Fibroblast of the aortic adventitia (primary cell): ENCODE results near the gene NEUROD4. TPM values are rescaled to one million over a fixed set of nuclear protein-coding genes. Genes with fewer than 3 reads are reported as not detected.
A peak's percentile ranks its signal among the peaks of the same experiment; 100 is the strongest.

Source experiments
- DNase-seq: peaks from one replicate; pipeline ENCODE4 v3.0.0-alpha.2; 2010; ENCODE audit warnings: low read depth
- H3K4me3 ChIP-seq: 2 replicates; pipeline ENCODE4 v1.5.1; 2011; ENCODE audit warnings: low read depth, mild to moderate bottlenecking, control low read depth, low read length, moderate library complexity
- total RNA-seq: library from RNA; depleted of rRNA; stranded (reverse); fragments of >200 nt; gene quantifications from 2 replicates; pipeline ENCODE4 v1.2.3, GENCODE V29; 2012; ENCODE audit warnings: low replicate concordance
- TF ChIP-seq, protein P1 (sequence below): IDR thresholded peaks from 2 replicates; pipeline ENCODE4 v1.5.1; 2011; ENCODE audit warnings: mild to moderate bottlenecking, low read length, control low read depth, inconsistent platforms; ENCODE audit not compliant: insufficient read depth

NEUROD4 gene
- total RNA-seq, result not detected in 2 replicates

GRCh38 chr12:55019784-55020183, at the start of gene NEUROD4:
TSS of gene NEUROD4 (plus strand) at chr12:55019974. CDS start at chr12:55026440, 6,466 bp downstream.
- TF ChIP-seq, protein P1, sequence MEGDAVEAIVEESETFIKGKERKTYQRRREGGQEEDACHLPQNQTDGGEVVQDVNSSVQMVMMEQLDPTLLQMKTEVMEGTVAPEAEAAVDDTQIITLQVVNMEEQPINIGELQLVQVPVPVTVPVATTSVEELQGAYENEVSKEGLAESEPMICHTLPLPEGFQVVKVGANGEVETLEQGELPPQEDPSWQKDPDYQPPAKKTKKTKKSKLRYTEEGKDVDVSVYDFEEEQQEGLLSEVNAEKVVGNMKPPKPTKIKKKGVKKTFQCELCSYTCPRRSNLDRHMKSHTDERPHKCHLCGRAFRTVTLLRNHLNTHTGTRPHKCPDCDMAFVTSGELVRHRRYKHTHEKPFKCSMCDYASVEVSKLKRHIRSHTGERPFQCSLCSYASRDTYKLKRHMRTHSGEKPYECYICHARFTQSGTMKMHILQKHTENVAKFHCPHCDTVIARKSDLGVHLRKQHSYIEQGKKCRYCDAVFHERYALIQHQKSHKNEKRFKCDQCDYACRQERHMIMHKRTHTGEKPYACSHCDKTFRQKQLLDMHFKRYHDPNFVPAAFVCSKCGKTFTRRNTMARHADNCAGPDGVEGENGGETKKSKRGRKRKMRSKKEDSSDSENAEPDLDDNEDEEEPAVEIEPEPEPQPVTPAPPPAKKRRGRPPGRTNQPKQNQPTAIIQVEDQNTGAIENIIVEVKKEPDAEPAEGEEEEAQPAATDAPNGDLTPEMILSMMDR, result no peak
- H3K4me3 ChIP-seq, result no peak within 1 kb of the TSS
- DNase-seq, result peak; percentile 49

- TF ChIP-seq, protein P1, result no peak
- H3K4me3 ChIP-seq, result no peak overlapping the region
- DNase-seq, result no peak
Observed at GRCh38 chr12:54970741-54971140, 49.0 kb upstream of the NEUROD4 start.

DNA sequence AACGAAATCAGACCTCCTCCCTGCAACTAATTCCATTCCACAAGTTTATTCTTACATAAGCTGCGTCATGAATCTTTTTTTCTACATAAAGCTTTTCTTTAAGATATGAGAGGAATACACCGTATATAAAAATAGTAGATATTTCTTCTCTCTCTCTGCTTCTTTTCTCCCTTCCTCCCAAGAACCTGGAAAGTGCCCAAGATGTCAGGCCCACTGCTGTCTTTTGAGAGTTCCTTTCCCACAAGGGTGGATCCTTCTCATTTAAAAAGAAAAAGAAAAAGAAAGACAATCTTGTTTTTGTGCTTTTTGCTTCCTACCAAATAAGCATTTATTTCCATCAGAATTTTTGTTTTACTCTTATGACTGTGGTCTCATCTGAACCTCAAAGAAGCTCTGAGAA, 46.2 kb upstream of the NEUROD4 start:
- no peak for DNase-seq
- H3K4me3 ChIP-seq, result no peak overlapping the region
- TF ChIP-seq, protein P1, result no peak

GRCh38 chr12:54974279-54974678, 45.5 kb upstream of the NEUROD4 start:
- no peak for DNase-seq
- no peak overlapping the region for H3K4me3 ChIP-seq
- TF ChIP-seq, protein P1, result no peak

GRCh38 chr12:54975272-54975671, 44.5 kb upstream of the NEUROD4 start:
- TF ChIP-seq, protein P1, result no peak
- H3K4me3 ChIP-seq, result no peak overlapping the region
- no peak for DNase-seq

GRCh38 chr12:54975875-54976274, 43.9 kb upstream of the NEUROD4 start:
- no peak overlapping the region for H3K4me3 ChIP-seq
- DNase-seq, result no peak
- TF ChIP-seq, protein P1, result no peak

DNA sequence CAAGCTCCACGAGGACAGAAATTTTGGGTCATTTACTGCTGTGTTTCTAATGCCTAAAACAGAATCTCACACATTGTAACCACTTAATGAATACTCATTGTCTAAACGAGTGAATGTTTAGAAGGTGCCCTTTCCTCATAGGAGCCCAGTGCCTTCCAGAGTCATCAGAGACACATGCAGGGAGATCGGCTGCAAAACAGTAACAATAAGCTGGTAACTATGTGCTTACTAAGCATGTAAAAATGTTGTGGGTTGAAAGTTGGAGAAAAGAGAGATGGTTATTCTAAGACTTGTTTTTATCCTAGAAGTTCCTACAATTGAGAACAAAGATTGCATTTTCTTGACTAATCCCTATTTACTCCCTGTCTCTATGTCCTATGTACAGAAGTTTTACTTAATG, 42.6 kb upstream of the NEUROD4 start:
- peak; percentile 44 for DNase-seq
- TF ChIP-seq, protein P1, result no peak
- no peak overlapping the region for H3K4me3 ChIP-seq
